GM12878 (cell line): Measurements from ENCODE around the gene POU5F1. TPM values are rescaled to one million over a fixed set of nuclear protein-coding genes. Genes with fewer than 3 reads are reported as not detected.

Experiments
- ATAC-seq: fragments of 200-7000 bp; cut with Tn5 transposase; 3 replicates; pipeline ENCODE4 v1.9.1; 2020; ENCODE audit warnings: mild to moderate bottlenecking, moderate library complexity
- BruUV-seq: library from RNA; stranded (reverse); fragments of 400-500 nt; replicated peaks from 2 replicates; lab custom pipeline; 2021; lab: Mats Ljungman, UMichigan
- CTCF ChIA-PET: fragments of 300-600 bp; sonication (Branson Sonifier 250); formaldehyde crosslinking; extraction: SDS; loops from one replicate; lab custom pipeline; 2021; ENCODE audit warnings: inconsistent platforms; lab: Yijun Ruan, JAX
- POLR2A ChIA-PET: fragments of 350-600 bp; formaldehyde crosslinking; extraction: SDS; loops from one replicate; lab custom pipeline; 2021; ENCODE audit warnings: inconsistent platforms; lab: Charles Lee
- RAD21 ChIA-PET: fragments of 300-600 bp; sonication (Branson Sonifier 250); formaldehyde crosslinking; loops from one replicate; lab custom pipeline; 2023; ENCODE audit warnings: antibody characterized with exemption; ENCODE audit not compliant: unreplicated experiment; lab: Charles Lee
- SMC1A ChIA-PET: fragments of 300-600 bp; sonication (Branson Sonifier 250); formaldehyde crosslinking; loops from one replicate; lab custom pipeline; 2023; ENCODE audit not compliant: unreplicated experiment, uncharacterized antibody; lab: Charles Lee
- DNase-seq: peaks from one replicate; pipeline ENCODE4 v3.0.0-alpha.2; 2011; ENCODE audit warnings: low read depth, low spot score
- FAIRE-seq: peaks from 3 replicates; lab custom pipeline; 2011; peaks lifted over from hg19 to GRCh38; lab: Jason Lieb, UNC
- H2AFZ ChIP-seq: 2 replicates; pipeline ENCODE4 v1.6.0; 2011; ENCODE audit warnings: low read depth, low read length, control low read depth; ENCODE audit not compliant: control insufficient read depth
- H3K27ac ChIP-seq: 2 replicates; pipeline ENCODE4 v1.5.1; 2011; ENCODE audit warnings: control low read depth; ENCODE audit not compliant: control insufficient read depth, insufficient read depth
- H3K27me3 ChIP-seq, 2 experiments: replicated peaks in 1 of 2; 2 replicates each; pipeline versions ENCODE4 v1.6.0 to v1.6.1; 2011; ENCODE audit warnings: low read length in 1 of 2; ENCODE audit not compliant: control insufficient read depth in 2 of 2, insufficient read depth in 2 of 2
- H3K36me3 ChIP-seq, 2 experiments: 2 replicates each; pipeline ENCODE4 v1.5.1; 2011; ENCODE audit warnings: low read length in 1 of 2; ENCODE audit not compliant: control insufficient read depth in 2 of 2, insufficient read depth in 2 of 2
- H3K4me1 ChIP-seq: 2 replicates; pipeline ENCODE4 v1.6.1; 2011; ENCODE audit warnings: mild to moderate bottlenecking, low read length, moderate library complexity, mixed read lengths; ENCODE audit not compliant: control insufficient read depth, insufficient read depth
- H3K4me2 ChIP-seq: 2 replicates; pipeline ENCODE4 v1.6.0; 2011; ENCODE audit warnings: control low read depth; ENCODE audit not compliant: control insufficient read depth, insufficient read depth
- H3K4me3 ChIP-seq: fragments of 200-600 bp; sonication (generic); 2 replicates; pipeline ENCODE4 v1.5.1; 2016
- H3K79me2 ChIP-seq: 2 replicates; pipeline ENCODE4 v1.6.0; 2011; ENCODE audit warnings: low read length; ENCODE audit not compliant: control insufficient read depth, insufficient read depth
- H3K9ac ChIP-seq: 2 replicates; pipeline ENCODE4 v1.8.0; 2011; ENCODE audit warnings: low read length, control low read depth, mixed read lengths; ENCODE audit not compliant: control insufficient read depth, insufficient read depth
- H3K9me3 ChIP-seq: replicated peaks from 3 replicates; pipeline ENCODE4 v1.5.1; 2011; ENCODE audit warnings: mild to moderate bottlenecking, low read length; ENCODE audit not compliant: control insufficient read depth, insufficient read depth
- H4K20me1 ChIP-seq: 2 replicates; pipeline ENCODE4 v1.6.0; 2011; ENCODE audit not compliant: control insufficient read depth, insufficient read depth
- ATF7 ChIP-seq: fragments of 450-650 bp; IDR thresholded peaks from 2 replicates; pipeline ENCODE4 v1.6.1; 2016; ENCODE audit warnings: low read depth, mild to moderate bottlenecking
- CREB1 ChIP-seq: IDR thresholded peaks from 2 replicates; pipeline ENCODE4 v1.6.1; 2012; ENCODE audit warnings: low read depth, mild to moderate bottlenecking, inconsistent platforms
- CREM ChIP-seq: IDR thresholded peaks from 2 replicates; pipeline ENCODE4 v1.6.1; 2014; ENCODE audit warnings: antibody characterized with exemption, low read depth
- E2F4 ChIP-seq: IDR thresholded peaks from 2 replicates; pipeline ENCODE4 v1.6.1; 2012; ENCODE audit warnings: low read depth, low read length, improper control_type of control experiment
- EZH2 ChIP-seq: IDR thresholded peaks from 2 replicates; pipeline ENCODE4 v1.6.1; 2012; ENCODE audit warnings: low read depth, mild to moderate bottlenecking, control low read depth, inconsistent platforms, low read length, borderline replicate concordance; ENCODE audit not compliant: control insufficient read depth
- FOXM1 ChIP-seq: IDR thresholded peaks from 2 replicates; pipeline ENCODE4 v1.6.1; 2012; ENCODE audit warnings: low read depth, mild to moderate bottlenecking, inconsistent platforms, low read length, moderate library complexity
- GATAD2B ChIP-seq: fragments of 450-650 bp; conservative IDR thresholded peaks from 2 replicates; pipeline ENCODE4 v1.6.1; 2017; ENCODE audit warnings: low read depth, mild to moderate bottlenecking, moderate library complexity
- HDAC6 ChIP-seq: fragments of 200-600 bp; sonication (generic); IDR thresholded peaks from one replicate; pipeline ENCODE4 v1.8.0; 2017; ENCODE audit warnings: antibody characterized with exemption; ENCODE audit not compliant: unreplicated experiment
- MAX ChIP-seq: IDR thresholded peaks from 2 replicates; pipeline ENCODE4 v1.6.1; 2012; ENCODE audit warnings: low read depth, low read length, improper control_type of control experiment
- POLR2AphosphoS5 ChIP-seq: IDR thresholded peaks from 2 replicates; pipeline ENCODE4 v1.6.1; 2011; ENCODE audit warnings: mild to moderate bottlenecking, low read length, inconsistent platforms
- RBBP5 ChIP-seq: fragments of 200-600 bp; sonication (generic); conservative IDR thresholded peaks from 2 replicates; pipeline ENCODE4 v1.6.1; 2016
- SUPT20H ChIP-seq: IDR thresholded peaks from 2 replicates; pipeline ENCODE4 v1.6.1; 2011; ENCODE audit warnings: low read depth, mild to moderate bottlenecking, low read length, moderate library complexity, borderline replicate concordance; ENCODE audit not compliant: control insufficient read depth
- ZNF217 ChIP-seq: fragments of 450-650 bp; IDR thresholded peaks from 2 replicates; pipeline ENCODE4 v1.6.1; 2017; ENCODE audit warnings: antibody characterized with exemption, mild to moderate bottlenecking
- ZNF274 ChIP-seq: IDR thresholded peaks from one replicate; pipeline ENCODE4 v1.8.0; 2011; ENCODE audit not compliant: insufficient read length, insufficient read depth
- WGBS: methylation state at CpG from one replicate; pipeline ENCODE4 v1.1.6; 2016; ENCODE audit warnings: low lambda C conversion rate; ENCODE audit not compliant: insufficient replicate concordance, insufficient coverage; ENCODE audit errors: missing lambda C conversion rate; 5-methylcytosine and 5-hydroxymethylcytosine counted together
- in situ Hi-C: fragments of 300-500 bp; cut with MboI; formaldehyde crosslinking; loops from 9 replicates; pipeline ENCODE4 v1.14.3; 2018; ENCODE audit warnings: mixed read lengths
- intact Hi-C: fragments of 100-400 bp; cut with micrococcal nuclease; formaldehyde crosslinking; loops from one replicate; pipeline ENCODE4 v1.14.2; 2022; ENCODE audit not compliant: unreplicated experiment
- polyA plus RNA-seq, 11 experiments: library from polyadenylated mRNA; depleted of rRNA in 4 of 11; unstranded in 6 of 11; stranded (reverse) in 5 of 11; fragments of >200 nt; fragmentation: Nextera tagmentation in 4 of 11; fragmentation: Illumina TruSeq in 1 of 11; extraction: Ambion mirVana in 4 of 11; extraction: Trizol in 1 of 11; gene quantifications; 1 replicate in 1 of 11; 2 replicates in 10 of 11; pipeline versions ENCODE4 v1.2.1 to v1.2.3, GENCODE V29; 2011 to 2016; ENCODE audit warnings: inconsistent platforms in 2 of 11, missing spikeins in 2 of 11, low read depth in 1 of 11
- total RNA-seq, 4 experiments: library from RNA; depleted of rRNA in 3 of 4; stranded (reverse); fragments of >200 nt in 3 of 4; fragmentation: Illumina TruSeq in 1 of 4; extraction: Trizol in 1 of 4; gene quantifications; 2 replicates each; pipeline versions ENCODE4 v1.2.1 to v1.2.3, GENCODE V29; 2013 to 2021
- TF ChIP-seq, protein P1 (sequence below): fragments of 450-650 bp; formaldehyde crosslinking; IDR thresholded peaks from 2 replicates; pipeline ENCODE4 v1.4.0; 2020; ENCODE audit warnings: mild to moderate bottlenecking, moderate library complexity
- TF ChIP-seq, protein P2 (sequence below): fragments of 450-650 bp; IDR thresholded peaks from 2 replicates; pipeline ENCODE4 v1.6.1; 2017; ENCODE audit warnings: antibody characterized with exemption, mild to moderate bottlenecking, moderate library complexity

Gene POU5F1
- total and polyA plus RNA-seq, 10 of the 15 experiments (the other 5 are each of a cell fraction or from before 2014, with no cell fraction given), result 1.4 to 5.5 (median 3.2) TPM

GRCh38 chr6:31143148-31143547 is 27.3 kb downstream of the POU5F1 start (continued):
- TF ChIP-seq, protein P1, sequence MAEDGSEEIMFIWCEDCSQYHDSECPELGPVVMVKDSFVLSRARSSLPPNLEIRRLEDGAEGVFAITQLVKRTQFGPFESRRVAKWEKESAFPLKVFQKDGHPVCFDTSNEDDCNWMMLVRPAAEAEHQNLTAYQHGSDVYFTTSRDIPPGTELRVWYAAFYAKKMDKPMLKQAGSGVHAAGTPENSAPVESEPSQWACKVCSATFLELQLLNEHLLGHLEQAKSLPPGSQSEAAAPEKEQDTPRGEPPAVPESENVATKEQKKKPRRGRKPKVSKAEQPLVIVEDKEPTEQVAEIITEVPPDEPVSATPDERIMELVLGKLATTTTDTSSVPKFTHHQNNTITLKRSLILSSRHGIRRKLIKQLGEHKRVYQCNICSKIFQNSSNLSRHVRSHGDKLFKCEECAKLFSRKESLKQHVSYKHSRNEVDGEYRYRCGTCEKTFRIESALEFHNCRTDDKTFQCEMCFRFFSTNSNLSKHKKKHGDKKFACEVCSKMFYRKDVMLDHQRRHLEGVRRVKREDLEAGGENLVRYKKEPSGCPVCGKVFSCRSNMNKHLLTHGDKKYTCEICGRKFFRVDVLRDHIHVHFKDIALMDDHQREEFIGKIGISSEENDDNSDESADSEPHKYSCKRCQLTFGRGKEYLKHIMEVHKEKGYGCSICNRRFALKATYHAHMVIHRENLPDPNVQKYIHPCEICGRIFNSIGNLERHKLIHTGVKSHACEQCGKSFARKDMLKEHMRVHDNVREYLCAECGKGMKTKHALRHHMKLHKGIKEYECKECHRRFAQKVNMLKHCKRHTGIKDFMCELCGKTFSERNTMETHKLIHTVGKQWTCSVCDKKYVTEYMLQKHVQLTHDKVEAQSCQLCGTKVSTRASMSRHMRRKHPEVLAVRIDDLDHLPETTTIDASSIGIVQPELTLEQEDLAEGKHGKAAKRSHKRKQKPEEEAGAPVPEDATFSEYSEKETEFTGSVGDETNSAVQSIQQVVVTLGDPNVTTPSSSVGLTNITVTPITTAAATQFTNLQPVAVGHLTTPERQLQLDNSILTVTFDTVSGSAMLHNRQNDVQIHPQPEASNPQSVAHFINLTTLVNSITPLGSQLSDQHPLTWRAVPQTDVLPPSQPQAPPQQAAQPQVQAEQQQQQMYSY (CRISPR knock-in tag), result no peak

GRCh38 chr6:31142361-31142761 is 28.1 kb downstream of the POU5F1 start:
- intact Hi-C loops (no loop called here), in situ Hi-C loops (no loop called here)
- ChIA-PET RAD21 (interaction anchor here (0.7 kb wide), 1 partner anchor 49 kb away, joined by 3 read pairs; no protein-coding TSS in a partner anchor), POLR2A (interaction anchor here (1.6 kb wide), 1 partner anchor 12 kb away, joined by 4 read pairs; no protein-coding TSS in a partner anchor), SMC1A (interaction anchor here (1.0 kb wide), 1 partner anchor 50 kb away, joined by 5 read pairs; no protein-coding TSS in a partner anchor), CTCF (interaction anchor here (0.7 to 22.9 kb wide), 3 partner anchors 12 to 224 kb away, joined by 3 to 326 read pairs (median 5); no protein-coding TSS in a partner anchor)
- BruUV-seq, result no TSS peak
- Histone ChIP-seq H3K79me2 (no peaks in the 10 kb centered on the region), H3K27ac (no peak overlapping the region), H3K9me3 (no peaks in the 10 kb centered on the region), H3K9ac (no peak overlapping the region), H4K20me1 (no peaks in the 10 kb centered on the region), H3K4me2 (no peak overlapping the region), H3K36me3 (peaks cover 0 to 4% of the 10 kb centered on the region in 2 experiments; a peak in 1 of 4 replicates), H3K4me3 (no peak overlapping the region), H3K27me3 (no peaks in the 10 kb centered on the region), H2AFZ (no peak overlapping the region), H3K4me1 (peaks cover 3% of the 10 kb centered on the region)
- ATAC-seq (no peak), FAIRE-seq (no peak), DNase-seq (no peak)
- 49% methylated on average over 2 of the region's 2 CpGs for whole genome bisulfite sequencing
- TF ChIP-seq E2F4, result no peak
- TF ChIP-seq, protein P2, sequence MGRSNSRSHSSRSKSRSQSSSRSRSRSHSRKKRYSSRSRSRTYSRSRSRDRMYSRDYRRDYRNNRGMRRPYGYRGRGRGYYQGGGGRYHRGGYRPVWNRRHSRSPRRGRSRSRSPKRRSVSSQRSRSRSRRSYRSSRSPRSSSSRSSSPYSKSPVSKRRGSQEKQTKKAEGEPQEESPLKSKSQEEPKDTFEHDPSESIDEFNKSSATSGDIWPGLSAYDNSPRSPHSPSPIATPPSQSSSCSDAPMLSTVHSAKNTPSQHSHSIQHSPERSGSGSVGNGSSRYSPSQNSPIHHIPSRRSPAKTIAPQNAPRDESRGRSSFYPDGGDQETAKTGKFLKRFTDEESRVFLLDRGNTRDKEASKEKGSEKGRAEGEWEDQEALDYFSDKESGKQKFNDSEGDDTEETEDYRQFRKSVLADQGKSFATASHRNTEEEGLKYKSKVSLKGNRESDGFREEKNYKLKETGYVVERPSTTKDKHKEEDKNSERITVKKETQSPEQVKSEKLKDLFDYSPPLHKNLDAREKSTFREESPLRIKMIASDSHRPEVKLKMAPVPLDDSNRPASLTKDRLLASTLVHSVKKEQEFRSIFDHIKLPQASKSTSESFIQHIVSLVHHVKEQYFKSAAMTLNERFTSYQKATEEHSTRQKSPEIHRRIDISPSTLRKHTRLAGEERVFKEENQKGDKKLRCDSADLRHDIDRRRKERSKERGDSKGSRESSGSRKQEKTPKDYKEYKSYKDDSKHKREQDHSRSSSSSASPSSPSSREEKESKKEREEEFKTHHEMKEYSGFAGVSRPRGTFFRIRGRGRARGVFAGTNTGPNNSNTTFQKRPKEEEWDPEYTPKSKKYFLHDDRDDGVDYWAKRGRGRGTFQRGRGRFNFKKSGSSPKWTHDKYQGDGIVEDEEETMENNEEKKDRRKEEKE, result no peak
- TF ChIP-seq CREB1, result no peak
- TF ChIP-seq MAX, result no peak
- TF ChIP-seq ZNF274, result no peak
- no peak for TF ChIP-seq ATF7
- no peak for TF ChIP-seq ZNF217
- no peak for TF ChIP-seq HDAC6
- no peak for TF ChIP-seq SUPT20H
- TF ChIP-seq FOXM1, result no peak
- TF ChIP-seq RBBP5, result no peak
- TF ChIP-seq POLR2AphosphoS5, result no peak
- TF ChIP-seq EZH2, result no peak
- TF ChIP-seq CREM, result no peak
- TF ChIP-seq GATAD2B, result no peak
